ENCODE data around the gene WNT6. TPM values are rescaled to one million over a fixed set of nuclear protein-coding genes. Genes with fewer than 3 reads are reported as not detected.

WNT6 gene
- total RNA-seq = not detected

- no peak for DNase-seq
Measured at GRCh38 chr2:218859556-218859987, at the start of gene WNT6. TSS of gene WNT6 (plus strand) at chr2:218859805. CDS start at chr2:218860038, 233 bp downstream.

- no peak for DNase-seq
Measured at GRCh38 chr2:218810256-218810655, 49.3 kb upstream of the WNT6 start.

GRCh38 chr2:218811382-218811781 is 48.2 kb upstream of the WNT6 start:
- DNase-seq = no peak

- no peak for DNase-seq
Measured at GRCh38 chr2:218812096-218812815, 47.3 kb upstream of the WNT6 start.

- DNase-seq = no peak
Measured at GRCh38 chr2:218812861-218813260, 46.7 kb upstream of the WNT6 start.

- no peak for DNase-seq
Measured at GRCh38 chr2:218813771-218814460, 45.7 kb upstream of the WNT6 start.

GRCh38 chr2:218814540-218815243 is 44.9 kb upstream of the WNT6 start:
- DNase-seq = no peak

GRCh38 chr2:218815244-218815637 is 44.4 kb upstream of the WNT6 start:
- DNase-seq = no peak

GRCh38 chr2:218815649-218816048 is 44.0 kb upstream of the WNT6 start:
- no peak for DNase-seq

GRCh38 chr2:218816561-218817011 is 43.0 kb upstream of the WNT6 start:
- DNase-seq = no peak

GRCh38 chr2:218819093-218819492 is 40.5 kb upstream of the WNT6 start:
- DNase-seq = no peak

GRCh38 chr2:218820746-218821369 is 38.7 kb upstream of the WNT6 start:
- no peak for DNase-seq

- no peak for DNase-seq
Measured at GRCh38 chr2:218821605-218822211, 37.9 kb upstream of the WNT6 start.

GRCh38 chr2:218822622-218823021 is 37.0 kb upstream of the WNT6 start:
- DNase-seq = no peak

- no peak for DNase-seq
Measured at GRCh38 chr2:218823196-218823855, 36.3 kb upstream of the WNT6 start.

GRCh38 chr2:218824004-218824403 is 35.6 kb upstream of the WNT6 start:
- DNase-seq = no peak

- no peak for DNase-seq
Measured at GRCh38 chr2:218826791-218827190, 32.8 kb upstream of the WNT6 start.

GRCh38 chr2:218827701-218828476 is 31.7 kb upstream of the WNT6 start:
- DNase-seq = no peak

- no peak for DNase-seq
Measured at GRCh38 chr2:218828477-218828778, 31.2 kb upstream of the WNT6 start.

GRCh38 chr2:218829868-218830451 is 29.6 kb upstream of the WNT6 start:
- DNase-seq = no peak

All from occipital lobe (tissue), 2 donors.